Measurements from ENCODE around the gene DUSP23. TPM values are rescaled to one million over a fixed set of nuclear protein-coding genes. Genes with fewer than 3 reads are reported as not detected.

Gene DUSP23
- total RNA-seq, 1 experiment from 2014 or later = 35.2 TPM

DNA sequence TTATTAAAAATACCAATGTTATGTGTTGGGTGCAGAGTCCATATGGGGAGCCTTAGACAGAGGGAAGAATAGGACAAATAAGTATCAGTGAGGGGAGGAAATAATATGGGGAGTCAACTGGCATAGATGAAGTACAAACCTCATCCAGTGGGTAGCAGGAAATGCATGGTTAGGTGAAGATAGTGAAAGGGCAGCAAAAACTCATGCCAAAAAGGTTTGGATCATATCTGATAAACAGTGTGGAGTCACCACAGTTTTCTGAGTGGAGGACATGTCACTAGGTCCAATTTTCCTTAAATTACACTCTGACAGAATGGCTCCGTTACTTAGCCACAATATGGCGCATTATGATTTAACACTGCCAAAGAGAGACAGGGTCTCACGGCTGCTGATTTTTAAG, 10.3 kb downstream of the DUSP23 start (continued):
- no peak for TF ChIP-seq FOXP1 (CRISPR knock-in tag; IDR thresholded peaks at IDR 0.05; ENCODE audit: borderline replicate concordance)
- no peak for TF ChIP-seq PRRX2 (CRISPR knock-in tag; IDR thresholded peaks at IDR 0.05)
- no peak for TF ChIP-seq FOXP4 (CRISPR knock-in tag; IDR thresholded peaks at IDR 0.05)
- TF ChIP-seq ZNF263 (CRISPR knock-in tag; IDR thresholded peaks at IDR 0.05; ENCODE audit: low read depth) = no peak
- TF ChIP-seq PREB (CRISPR knock-in tag; IDR thresholded peaks at IDR 0.05; ENCODE audit: borderline replicate concordance) = no peak
- TF ChIP-seq TEAD1 (CRISPR knock-in tag; IDR thresholded peaks at IDR 0.05) = no peak
- TF ChIP-seq ZNF423 (CRISPR knock-in tag; IDR thresholded peaks at IDR 0.05) = no peak
- TF ChIP-seq, protein P1, sequence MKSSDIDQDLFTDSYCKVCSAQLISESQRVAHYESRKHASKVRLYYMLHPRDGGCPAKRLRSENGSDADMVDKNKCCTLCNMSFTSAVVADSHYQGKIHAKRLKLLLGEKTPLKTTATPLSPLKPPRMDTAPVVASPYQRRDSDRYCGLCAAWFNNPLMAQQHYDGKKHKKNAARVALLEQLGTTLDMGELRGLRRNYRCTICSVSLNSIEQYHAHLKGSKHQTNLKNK (CRISPR knock-in tag; IDR thresholded peaks at IDR 0.05) = no peak
- no peak for TF ChIP-seq FOXJ3 (CRISPR knock-in tag; IDR thresholded peaks at IDR 0.05; ENCODE audit: borderline replicate concordance)
- no peak for TF ChIP-seq OVOL2 (CRISPR knock-in tag; IDR thresholded peaks at IDR 0.05; ENCODE audit: borderline replicate concordance)
- TF ChIP-seq, protein P2, sequence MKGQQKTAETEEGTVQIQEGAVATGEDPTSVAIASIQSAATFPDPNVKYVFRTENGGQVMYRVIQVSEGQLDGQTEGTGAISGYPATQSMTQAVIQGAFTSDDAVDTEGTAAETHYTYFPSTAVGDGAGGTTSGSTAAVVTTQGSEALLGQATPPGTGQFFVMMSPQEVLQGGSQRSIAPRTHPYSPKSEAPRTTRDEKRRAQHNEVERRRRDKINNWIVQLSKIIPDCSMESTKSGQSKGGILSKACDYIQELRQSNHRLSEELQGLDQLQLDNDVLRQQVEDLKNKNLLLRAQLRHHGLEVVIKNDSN (CRISPR knock-in tag; IDR thresholded peaks at IDR 0.05) = no peak
- TF ChIP-seq, protein P3, sequence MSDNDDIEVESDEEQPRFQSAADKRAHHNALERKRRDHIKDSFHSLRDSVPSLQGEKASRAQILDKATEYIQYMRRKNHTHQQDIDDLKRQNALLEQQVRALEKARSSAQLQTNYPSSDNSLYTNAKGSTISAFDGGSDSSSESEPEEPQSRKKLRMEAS (CRISPR knock-in tag; IDR thresholded peaks at IDR 0.05) = no peak
- TF ChIP-seq, protein P4, sequence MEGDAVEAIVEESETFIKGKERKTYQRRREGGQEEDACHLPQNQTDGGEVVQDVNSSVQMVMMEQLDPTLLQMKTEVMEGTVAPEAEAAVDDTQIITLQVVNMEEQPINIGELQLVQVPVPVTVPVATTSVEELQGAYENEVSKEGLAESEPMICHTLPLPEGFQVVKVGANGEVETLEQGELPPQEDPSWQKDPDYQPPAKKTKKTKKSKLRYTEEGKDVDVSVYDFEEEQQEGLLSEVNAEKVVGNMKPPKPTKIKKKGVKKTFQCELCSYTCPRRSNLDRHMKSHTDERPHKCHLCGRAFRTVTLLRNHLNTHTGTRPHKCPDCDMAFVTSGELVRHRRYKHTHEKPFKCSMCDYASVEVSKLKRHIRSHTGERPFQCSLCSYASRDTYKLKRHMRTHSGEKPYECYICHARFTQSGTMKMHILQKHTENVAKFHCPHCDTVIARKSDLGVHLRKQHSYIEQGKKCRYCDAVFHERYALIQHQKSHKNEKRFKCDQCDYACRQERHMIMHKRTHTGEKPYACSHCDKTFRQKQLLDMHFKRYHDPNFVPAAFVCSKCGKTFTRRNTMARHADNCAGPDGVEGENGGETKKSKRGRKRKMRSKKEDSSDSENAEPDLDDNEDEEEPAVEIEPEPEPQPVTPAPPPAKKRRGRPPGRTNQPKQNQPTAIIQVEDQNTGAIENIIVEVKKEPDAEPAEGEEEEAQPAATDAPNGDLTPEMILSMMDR (IDR thresholded peaks at IDR 0.05) = no peak
- TF ChIP-seq ZNF671 (CRISPR knock-in tag; IDR thresholded peaks at IDR 0.05) = no peak

GRCh38 chr1:159791461-159791860, 10.7 kb downstream of the DUSP23 start:
- no peak for ATAC-seq
- CTCF ChIA-PET = interaction anchor here (1.0 to 1.4 kb wide), 2 partner anchors 12 to 580 kb away, joined by 3 read pairs; no protein-coding TSS in a partner anchor
- Mint-ChIP-seq H3K4me1 (no peaks in the 10 kb centered on the region), H3K36me3 (no peaks in the 10 kb centered on the region), H3K9me3 (no peaks in the 10 kb centered on the region), H3K27ac (no peak overlapping the region), H3K27me3 (ENCODE audit: low read depth) (no peaks in the 10 kb centered on the region; the same call in 1 of the 2 replicates), H3K4me3 (no peak overlapping the region)
- POLR2A ChIA-PET = no interaction called here
- no peak for DNase-seq (ENCODE audit: low spot score)
- no peak for TF ChIP-seq SOX15 (CRISPR knock-in tag; IDR thresholded peaks at IDR 0.05)
- TF ChIP-seq, protein P5, sequence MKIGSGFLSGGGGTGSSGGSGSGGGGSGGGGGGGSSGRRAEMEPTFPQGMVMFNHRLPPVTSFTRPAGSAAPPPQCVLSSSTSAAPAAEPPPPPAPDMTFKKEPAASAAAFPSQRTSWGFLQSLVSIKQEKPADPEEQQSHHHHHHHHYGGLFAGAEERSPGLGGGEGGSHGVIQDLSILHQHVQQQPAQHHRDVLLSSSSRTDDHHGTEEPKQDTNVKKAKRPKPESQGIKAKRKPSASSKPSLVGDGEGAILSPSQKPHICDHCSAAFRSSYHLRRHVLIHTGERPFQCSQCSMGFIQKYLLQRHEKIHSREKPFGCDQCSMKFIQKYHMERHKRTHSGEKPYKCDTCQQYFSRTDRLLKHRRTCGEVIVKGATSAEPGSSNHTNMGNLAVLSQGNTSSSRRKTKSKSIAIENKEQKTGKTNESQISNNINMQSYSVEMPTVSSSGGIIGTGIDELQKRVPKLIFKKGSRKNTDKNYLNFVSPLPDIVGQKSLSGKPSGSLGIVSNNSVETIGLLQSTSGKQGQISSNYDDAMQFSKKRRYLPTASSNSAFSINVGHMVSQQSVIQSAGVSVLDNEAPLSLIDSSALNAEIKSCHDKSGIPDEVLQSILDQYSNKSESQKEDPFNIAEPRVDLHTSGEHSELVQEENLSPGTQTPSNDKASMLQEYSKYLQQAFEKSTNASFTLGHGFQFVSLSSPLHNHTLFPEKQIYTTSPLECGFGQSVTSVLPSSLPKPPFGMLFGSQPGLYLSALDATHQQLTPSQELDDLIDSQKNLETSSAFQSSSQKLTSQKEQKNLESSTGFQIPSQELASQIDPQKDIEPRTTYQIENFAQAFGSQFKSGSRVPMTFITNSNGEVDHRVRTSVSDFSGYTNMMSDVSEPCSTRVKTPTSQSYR (CRISPR knock-in tag; IDR thresholded peaks at IDR 0.05) = no peak
- TF ChIP-seq NR2C2 (CRISPR knock-in tag; IDR thresholded peaks at IDR 0.05) = no peak
- TF ChIP-seq, protein P6, sequence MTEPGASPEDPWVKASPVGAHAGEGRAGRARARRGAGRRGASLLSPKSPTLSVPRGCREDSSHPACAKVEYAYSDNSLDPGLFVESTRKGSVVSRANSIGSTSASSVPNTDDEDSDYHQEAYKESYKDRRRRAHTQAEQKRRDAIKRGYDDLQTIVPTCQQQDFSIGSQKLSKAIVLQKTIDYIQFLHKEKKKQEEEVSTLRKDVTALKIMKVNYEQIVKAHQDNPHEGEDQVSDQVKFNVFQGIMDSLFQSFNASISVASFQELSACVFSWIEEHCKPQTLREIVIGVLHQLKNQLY (CRISPR knock-in tag; IDR thresholded peaks at IDR 0.05) = no peak
- TF ChIP-seq NR1H2 (CRISPR knock-in tag; IDR thresholded peaks at IDR 0.05) = no peak
- no peak for TF ChIP-seq ZNF263 (CRISPR knock-in tag; IDR thresholded peaks at IDR 0.05; ENCODE audit: low read depth)
- no peak for TF ChIP-seq CREM (CRISPR knock-in tag; IDR thresholded peaks at IDR 0.05)
- TF ChIP-seq ATF6 (CRISPR knock-in tag; IDR thresholded peaks at IDR 0.05) = no peak
- TF ChIP-seq ATF2 (CRISPR knock-in tag; IDR thresholded peaks at IDR 0.05; ENCODE audit: borderline replicate concordance, low read depth) = no peak
- no peak for TF ChIP-seq CREB1 (CRISPR knock-in tag; IDR thresholded peaks at IDR 0.05)
- TF ChIP-seq ZNF416 (CRISPR knock-in tag; IDR thresholded peaks at IDR 0.05) = no peak

Measured in WTC11 (cell line).